ENCODE results near the gene SPDYE2. TPM values are rescaled to one million over a fixed set of nuclear protein-coding genes. Genes with fewer than 3 reads are reported as not detected.
"Not testable (repeated sequence)": the region's sequence is repeated elsewhere in the genome, so short reads cannot be mapped to it uniquely, and the experiment has no call there.

The SPDYE2 gene, protein sequence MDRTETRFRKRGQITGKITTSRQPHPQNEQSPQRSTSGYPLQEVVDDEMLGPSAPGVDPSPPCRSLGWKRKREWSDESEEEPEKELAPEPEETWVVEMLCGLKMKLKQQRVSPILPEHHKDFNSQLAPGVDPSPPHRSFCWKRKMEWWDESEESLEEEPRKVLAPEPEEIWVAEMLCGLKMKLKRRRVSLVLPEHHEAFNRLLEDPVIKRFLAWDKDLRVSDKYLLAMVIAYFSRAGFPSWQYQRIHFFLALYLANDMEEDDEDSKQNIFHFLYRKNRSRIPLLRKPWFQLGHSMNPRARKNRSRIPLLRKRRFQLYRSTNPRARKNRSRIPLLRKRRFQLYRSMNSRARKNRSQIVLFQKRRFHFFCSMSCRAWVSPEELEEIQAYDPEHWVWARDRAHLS
- total RNA-seq = under 1 TPM; 0.33 to 0.36 TPM
- 4.2 TPM for polyA plus RNA-seq (2013, experiment 1 of 2)
- 9.9 TPM for polyA plus RNA-seq (2013, experiment 2 of 2)
- 0 to 0.09 (median 0) reads per million in 172 experiments for total RNA-seq

DNA sequence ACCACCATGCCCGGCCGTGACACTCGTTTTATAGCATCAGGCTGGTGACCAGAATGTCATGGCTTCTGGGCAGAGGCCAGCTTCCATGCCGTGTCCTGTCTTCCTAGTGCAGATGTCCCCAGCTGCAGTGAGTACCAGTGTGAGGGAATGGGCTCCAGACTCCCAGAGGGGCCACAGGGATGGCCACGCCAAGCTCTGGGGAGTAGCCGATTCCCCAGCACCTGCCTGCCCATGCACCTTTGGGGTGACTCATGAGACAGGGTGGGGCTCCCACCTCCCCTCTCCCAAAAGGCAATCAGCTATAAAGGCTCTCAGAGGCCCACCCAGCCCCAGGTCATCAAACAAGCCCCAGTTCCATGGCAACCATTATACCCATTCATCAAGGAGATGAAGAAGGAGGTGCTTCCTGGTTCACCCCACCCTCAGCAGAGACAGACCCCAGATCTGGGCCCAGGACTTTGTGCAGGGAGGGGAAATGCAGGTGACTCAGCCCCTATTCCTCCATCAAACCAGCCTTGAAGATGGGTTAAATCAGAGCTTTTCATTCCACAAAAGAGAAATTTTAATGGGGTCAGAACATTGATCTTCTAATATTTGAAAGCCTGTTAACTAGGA is at the start of gene SPDYE2:
Gene SPDYE2 (plus strand): TSS at position 419 of the 615 bp plus-strand sequence. CDS start 2,030 bp downstream, outside the sequence.
- H3K36me3 ChIP-seq (ENCODE audit: insufficient read depth, low read length); H3K27ac Mint-ChIP-seq; POLR2A ChIA-PET; CTCF ChIA-PET; H3K27me3 ChIP-seq (ENCODE audit: control insufficient read depth in 1 of 2, insufficient read depth in 2 of 2, low read length in 2 of 2); H3K4me3 ChIP-seq (ENCODE audit: low read length); H3K4me3 Mint-ChIP-seq; H3K4me1 Mint-ChIP-seq (ENCODE audit: low read depth); ATAC-seq (ENCODE audit: poor library complexity); intact Hi-C loops (cut with DNase I, micrococcal nuclease); H3K4me1 ChIP-seq (ENCODE audit: insufficient read depth, low read length); H3K9me3 ChIP-seq (ENCODE audit: control insufficient read depth in 1 of 2, insufficient read depth in 1 of 2, low read length in 2 of 2); H3K36me3 Mint-ChIP-seq (ENCODE audit: low read depth); H3K27ac ChIP-seq (ENCODE audit: low read depth in 1 of 2, low read length in 2 of 2); H3K9me3 Mint-ChIP-seq; DNase-seq; H3K27me3 Mint-ChIP-seq: not testable (repeated sequence)

DNA sequence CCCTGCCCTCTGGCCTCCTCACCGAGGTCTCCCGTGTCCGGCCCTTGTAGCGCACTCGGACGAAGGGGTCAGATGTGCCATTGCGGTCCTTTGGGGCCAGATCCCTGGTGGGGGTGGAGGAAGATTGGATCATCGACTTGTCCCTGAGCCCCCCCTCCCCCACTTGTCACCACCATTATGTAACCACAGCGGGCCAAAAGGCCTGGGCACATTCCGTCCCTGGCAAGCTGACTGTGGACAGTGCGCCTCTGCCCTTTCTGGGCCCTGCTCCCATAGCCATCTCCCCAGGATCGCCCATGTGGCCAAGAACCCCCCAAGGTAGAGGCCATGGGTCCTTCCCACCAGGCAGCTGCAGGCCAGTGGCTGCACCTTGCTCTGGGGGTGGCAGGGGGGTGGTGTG is 47.9 kb upstream of the SPDYE2 start:
- H3K27ac Mint-ChIP-seq; H3K4me1 Mint-ChIP-seq (ENCODE audit: low read depth); H3K9me3 ChIP-seq (ENCODE audit: control insufficient read depth in 1 of 2, insufficient read depth in 1 of 2, low read length in 2 of 2); H3K27me3 Mint-ChIP-seq; H3K9me3 Mint-ChIP-seq; CTCF ChIA-PET; intact Hi-C loops (cut with DNase I, micrococcal nuclease); DNase-seq; H3K36me3 ChIP-seq (ENCODE audit: insufficient read depth, low read length); H3K27ac ChIP-seq (ENCODE audit: low read depth in 1 of 2, low read length in 2 of 2); ATAC-seq (ENCODE audit: poor library complexity); H3K4me1 ChIP-seq (ENCODE audit: insufficient read depth, low read length); H3K27me3 ChIP-seq (ENCODE audit: control insufficient read depth in 1 of 2, insufficient read depth in 2 of 2, low read length in 2 of 2); H3K36me3 Mint-ChIP-seq (ENCODE audit: low read depth); H3K4me3 Mint-ChIP-seq; POLR2A ChIA-PET; H3K4me3 ChIP-seq (ENCODE audit: low read length): not testable (repeated sequence)

DNA sequence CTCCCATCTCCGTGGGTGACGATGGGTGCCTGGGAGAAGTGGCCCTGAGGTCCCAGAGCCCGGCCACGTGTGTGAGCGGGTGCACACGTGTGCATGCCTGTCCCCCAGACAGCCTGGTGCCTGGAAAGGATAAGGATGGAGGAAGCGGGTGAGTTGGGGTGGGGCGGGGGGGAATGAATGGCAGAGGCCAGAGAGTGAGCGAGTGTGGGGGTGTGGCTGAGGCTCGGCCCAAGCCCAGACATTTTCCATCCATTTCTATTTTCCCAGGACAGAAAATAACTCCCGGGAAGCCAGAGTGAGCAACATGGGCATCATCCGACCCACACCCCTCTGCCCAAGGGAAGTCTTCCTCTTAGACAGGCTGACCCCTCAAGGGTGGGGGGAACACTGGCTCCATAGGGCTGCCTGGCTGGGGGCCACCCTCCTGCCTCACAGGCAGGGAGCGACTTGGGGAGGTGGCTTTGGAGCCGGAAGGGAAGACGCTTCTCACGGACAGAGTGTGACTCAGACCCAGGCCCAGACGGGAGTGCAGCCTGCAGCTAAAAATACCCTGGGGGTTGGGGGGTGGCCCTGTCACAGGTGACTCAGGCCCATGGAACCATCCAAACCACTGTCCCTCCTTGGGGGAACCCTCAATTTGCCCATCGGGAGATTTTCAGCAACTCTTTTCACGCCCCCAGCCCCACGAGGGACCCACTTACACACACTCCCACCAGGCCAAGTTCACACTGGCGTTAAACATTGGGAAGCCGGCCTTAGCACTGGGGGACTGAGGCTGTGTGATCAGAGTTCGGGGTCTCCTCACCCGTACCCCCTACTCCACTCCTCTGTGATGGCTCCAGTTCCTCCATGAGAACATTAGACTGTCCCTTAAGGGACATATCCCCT is 45.5 kb upstream of the SPDYE2 start:
- ATAC-seq (ENCODE audit: poor library complexity); H3K4me1 Mint-ChIP-seq (ENCODE audit: low read depth); H3K27ac Mint-ChIP-seq; H3K4me1 ChIP-seq (ENCODE audit: insufficient read depth, low read length); H3K4me3 Mint-ChIP-seq; CTCF ChIA-PET; H3K27me3 ChIP-seq (ENCODE audit: control insufficient read depth in 1 of 2, insufficient read depth in 2 of 2, low read length in 2 of 2); H3K9me3 ChIP-seq (ENCODE audit: control insufficient read depth in 1 of 2, insufficient read depth in 1 of 2, low read length in 2 of 2); intact Hi-C loops (cut with DNase I, micrococcal nuclease); POLR2A ChIA-PET; H3K36me3 Mint-ChIP-seq (ENCODE audit: low read depth); H3K27ac ChIP-seq (ENCODE audit: low read depth in 1 of 2, low read length in 2 of 2); H3K27me3 Mint-ChIP-seq; H3K4me3 ChIP-seq (ENCODE audit: low read length); DNase-seq; H3K9me3 Mint-ChIP-seq; H3K36me3 ChIP-seq (ENCODE audit: insufficient read depth, low read length): not testable (repeated sequence)

DNA sequence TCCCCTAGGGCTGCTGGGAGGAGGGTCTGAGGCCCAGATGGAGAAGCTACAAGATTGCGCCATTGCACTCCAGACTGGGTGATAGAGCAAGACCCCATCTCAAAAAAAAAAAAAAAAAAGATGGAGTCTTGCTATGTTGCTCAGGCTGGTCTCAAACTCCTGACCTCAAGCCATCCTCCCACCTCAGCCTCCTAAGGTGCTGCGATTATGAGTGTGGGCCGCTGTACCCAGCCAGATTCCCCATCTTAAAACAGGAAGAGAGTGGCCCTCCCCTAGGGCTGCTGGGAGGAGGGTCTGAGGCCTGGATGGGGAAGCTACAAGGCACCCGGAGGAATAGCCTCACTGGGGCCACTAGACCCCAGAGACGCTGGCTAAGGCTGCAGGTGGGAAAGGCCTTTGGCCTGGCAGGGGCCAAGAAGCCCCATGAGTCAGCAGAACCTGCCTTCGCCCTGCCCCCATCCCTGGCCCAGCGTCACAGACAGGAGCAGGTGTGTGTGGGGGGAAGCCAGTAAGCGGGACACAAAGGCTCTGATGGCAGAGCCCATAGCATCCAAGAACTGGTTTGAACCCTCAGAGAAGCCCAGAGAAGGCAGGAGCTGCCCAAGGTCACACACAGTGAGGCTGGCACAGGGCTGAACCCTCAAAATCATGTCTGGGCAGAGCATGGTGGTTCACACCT is 43.5 kb upstream of the SPDYE2 start:
- intact Hi-C loops (cut with DNase I, micrococcal nuclease); H3K4me3 Mint-ChIP-seq; H3K36me3 ChIP-seq (ENCODE audit: insufficient read depth, low read length); CTCF ChIA-PET; H3K4me1 ChIP-seq (ENCODE audit: insufficient read depth, low read length); H3K27me3 Mint-ChIP-seq; H3K9me3 ChIP-seq (ENCODE audit: control insufficient read depth in 1 of 2, insufficient read depth in 1 of 2, low read length in 2 of 2); H3K27ac ChIP-seq (ENCODE audit: low read depth in 1 of 2, low read length in 2 of 2); POLR2A ChIA-PET; H3K9me3 Mint-ChIP-seq; H3K4me1 Mint-ChIP-seq (ENCODE audit: low read depth); H3K36me3 Mint-ChIP-seq (ENCODE audit: low read depth); H3K4me3 ChIP-seq (ENCODE audit: low read length); H3K27ac Mint-ChIP-seq; ATAC-seq (ENCODE audit: poor library complexity); H3K27me3 ChIP-seq (ENCODE audit: control insufficient read depth in 1 of 2, insufficient read depth in 2 of 2, low read length in 2 of 2): not testable (repeated sequence)
- peak in 1 of 14 experiments; percentile 32 for DNase-seq

DNA sequence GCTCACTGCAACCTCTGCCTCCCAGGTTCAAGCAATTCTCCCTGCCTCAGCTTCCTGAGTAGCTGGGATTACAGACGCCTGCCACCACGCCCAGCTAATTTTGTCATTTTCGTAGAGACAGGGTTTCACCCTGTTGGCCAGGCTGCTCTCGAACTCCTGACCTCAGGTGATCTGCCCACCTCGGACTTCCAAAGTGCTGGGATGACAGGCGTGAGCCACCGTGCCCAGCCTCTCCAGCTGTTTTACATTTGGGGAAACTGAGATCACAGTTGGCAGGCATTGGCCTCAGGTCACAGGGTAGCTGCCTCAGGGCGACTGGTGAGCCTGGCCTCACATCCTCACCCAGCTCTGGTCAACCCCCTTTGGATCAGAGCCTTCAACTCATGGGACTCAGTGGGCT is 40.5 kb upstream of the SPDYE2 start:
- H3K36me3 Mint-ChIP-seq (ENCODE audit: low read depth); H3K4me3 Mint-ChIP-seq; H3K4me3 ChIP-seq (ENCODE audit: low read length); DNase-seq; H3K9me3 Mint-ChIP-seq; H3K27ac Mint-ChIP-seq; ATAC-seq (ENCODE audit: poor library complexity); intact Hi-C loops (cut with DNase I, micrococcal nuclease); POLR2A ChIA-PET; H3K4me1 ChIP-seq (ENCODE audit: insufficient read depth, low read length); H3K4me1 Mint-ChIP-seq (ENCODE audit: low read depth); H3K9me3 ChIP-seq (ENCODE audit: control insufficient read depth in 1 of 2, insufficient read depth in 1 of 2, low read length in 2 of 2); H3K36me3 ChIP-seq (ENCODE audit: insufficient read depth, low read length); H3K27ac ChIP-seq (ENCODE audit: low read depth in 1 of 2, low read length in 2 of 2); CTCF ChIA-PET; H3K27me3 ChIP-seq (ENCODE audit: control insufficient read depth in 1 of 2, insufficient read depth in 2 of 2, low read length in 2 of 2); H3K27me3 Mint-ChIP-seq: not testable (repeated sequence)

DNA sequence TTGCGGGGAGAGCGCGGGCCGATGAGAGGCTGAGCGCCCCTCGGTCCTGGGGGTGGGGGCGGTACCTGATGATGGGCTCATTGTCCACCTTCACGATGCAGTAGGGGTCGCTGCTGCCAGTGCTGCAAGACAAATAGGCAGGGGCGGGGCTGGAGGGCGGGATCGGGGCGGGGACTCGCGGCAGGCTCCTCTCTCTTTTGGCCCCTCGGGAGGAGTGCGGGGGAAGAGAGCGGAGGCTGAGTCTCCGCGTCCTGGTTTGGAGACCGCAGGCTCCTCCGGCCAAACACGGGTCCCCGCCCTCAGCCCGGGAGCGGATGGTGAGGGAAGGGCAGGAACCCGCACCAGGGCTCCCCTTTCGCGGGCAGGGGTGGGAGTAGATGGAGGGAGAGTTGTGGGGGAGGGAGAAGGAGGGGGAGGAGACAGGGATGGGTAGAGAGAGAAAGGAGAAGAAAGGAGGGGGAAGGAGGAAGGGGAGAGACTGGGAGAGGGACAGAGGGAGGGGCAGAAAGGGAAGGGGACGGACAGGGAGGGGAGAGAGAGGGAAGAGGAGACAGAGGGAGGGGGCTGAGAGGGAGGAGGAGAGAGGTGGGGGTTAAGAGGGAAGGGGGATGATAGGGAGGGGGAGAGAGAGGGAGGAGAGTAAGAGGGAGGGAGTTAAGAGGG is 39.0 kb upstream of the SPDYE2 start:
- H3K4me1 Mint-ChIP-seq (ENCODE audit: low read depth); H3K4me3 ChIP-seq (ENCODE audit: low read length); H3K27me3 Mint-ChIP-seq; H3K9me3 ChIP-seq (ENCODE audit: control insufficient read depth in 1 of 2, insufficient read depth in 1 of 2, low read length in 2 of 2); H3K27ac Mint-ChIP-seq; H3K9me3 Mint-ChIP-seq; DNase-seq; H3K27me3 ChIP-seq (ENCODE audit: control insufficient read depth in 1 of 2, insufficient read depth in 2 of 2, low read length in 2 of 2); CTCF ChIA-PET; intact Hi-C loops (cut with DNase I, micrococcal nuclease); H3K27ac ChIP-seq (ENCODE audit: low read depth in 1 of 2, low read length in 2 of 2); H3K36me3 ChIP-seq (ENCODE audit: insufficient read depth, low read length); H3K4me3 Mint-ChIP-seq; POLR2A ChIA-PET; H3K36me3 Mint-ChIP-seq (ENCODE audit: low read depth); H3K4me1 ChIP-seq (ENCODE audit: insufficient read depth, low read length): not testable (repeated sequence)
- ATAC-seq (ENCODE audit: poor library complexity) = peak; percentile 86

All from CD4-positive, alpha-beta T cell (primary cell).